Activated T-cell treated with anti-CD3 and anti-CD28 coated beads, Interleukin-2, amount 50 U/mL, for 4 hours (primary cell): ENCODE results near the gene TCF4. TPM values are rescaled to one million over a fixed set of nuclear protein-coding genes. Genes with fewer than 3 reads are reported as not detected.

Experiments used
- ATAC-seq, 2 donors: fragments of 200-7000 bp; cut with Tn5 transposase; one replicate each; pipeline ENCODE4 v1.10.0; 2021
- DNase-seq: peaks from one replicate; pipeline ENCODE4 v3.0.0-alpha.2; 2020
- H3K27me3 Mint-ChIP-seq: one replicate; pipeline ENCODE4 v1.8.0; 2021; ENCODE audit warnings: low read depth, mixed read lengths
- H3K36me3 Mint-ChIP-seq: one replicate; pipeline ENCODE4 v1.8.0; 2022; ENCODE audit warnings: mixed read lengths; ENCODE audit not compliant: insufficient read depth
- H3K4me1 Mint-ChIP-seq: one replicate; pipeline ENCODE4 v1.8.0; 2021; ENCODE audit warnings: low read depth, mixed read lengths
- H3K4me3 Mint-ChIP-seq: one replicate; pipeline ENCODE4 v1.8.0; 2021; ENCODE audit warnings: mild to moderate bottlenecking, moderate library complexity, mixed read lengths
- H3K9me3 Mint-ChIP-seq: one replicate; pipeline ENCODE4 v1.8.0; 2021; ENCODE audit warnings: mixed read lengths
- total RNA-seq, 3 donors: library from RNA; stranded (reverse); gene quantifications; one replicate each; pipeline ENCODE4 v1.2.1, GENCODE V29; 2021

Gene TCF4
- total RNA-seq, 3 donors from 2014 or later, result 0.91 to 2.6 (median 1.3) TPM

DNA sequence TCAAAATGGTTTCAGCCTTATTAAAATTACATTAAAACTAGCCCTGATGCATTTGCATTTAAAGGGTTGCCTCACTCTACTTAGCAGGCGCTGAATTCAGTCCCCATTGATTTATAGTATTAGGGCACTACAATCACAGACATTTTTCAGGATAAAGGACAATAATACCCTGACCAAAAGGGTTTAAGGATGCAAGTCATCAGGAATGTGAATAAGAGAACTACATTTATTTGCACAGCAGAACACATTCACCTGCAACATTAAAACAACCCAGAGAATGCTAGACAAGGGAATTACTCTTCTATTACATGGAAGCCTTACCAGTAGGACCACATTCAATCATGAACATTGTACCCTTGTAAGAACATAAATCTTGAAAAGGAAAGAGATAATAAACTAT is 93.6 kb downstream of the TCF4 start:
- Mint-ChIP-seq H3K4me1 (peaks cover 5% of the 10 kb centered on the region), H3K9me3 (no peaks in the 10 kb centered on the region), H3K27me3 (peaks cover 12% of the 10 kb centered on the region), H3K4me3 (no peak overlapping the region), H3K36me3 (no peaks in the 10 kb centered on the region)
- no peak for ATAC-seq
- no peak for DNase-seq

DNA sequence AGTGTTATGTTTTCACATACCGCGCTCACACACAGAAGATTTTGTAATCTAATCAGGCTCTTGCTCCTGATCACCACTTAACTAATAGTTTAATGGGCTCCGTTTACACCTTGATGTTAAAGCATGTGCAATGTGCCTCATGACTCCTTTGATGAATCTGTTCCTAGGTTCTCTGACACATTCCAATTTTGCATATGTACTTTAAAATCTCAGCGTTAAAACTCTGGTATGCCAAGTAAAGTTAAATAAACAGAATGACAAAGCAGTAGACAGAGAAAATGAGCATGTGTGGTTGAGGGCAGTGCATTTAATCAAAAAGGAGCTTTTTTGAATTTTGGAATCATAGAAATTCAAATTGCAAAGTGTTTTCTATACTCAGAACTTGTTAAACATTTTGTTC is 96.4 kb downstream of the TCF4 start:
- no peak for DNase-seq
- H3K27me3 Mint-ChIP-seq, result peaks cover 9% of the 10 kb centered on the region
- ATAC-seq, result no peak
- no peaks in the 10 kb centered on the region for H3K36me3 Mint-ChIP-seq
- H3K4me1 Mint-ChIP-seq, result peaks cover 8% of the 10 kb centered on the region
- H3K4me3 Mint-ChIP-seq, result no peak overlapping the region
- H3K9me3 Mint-ChIP-seq, result no peaks in the 10 kb centered on the region

DNA sequence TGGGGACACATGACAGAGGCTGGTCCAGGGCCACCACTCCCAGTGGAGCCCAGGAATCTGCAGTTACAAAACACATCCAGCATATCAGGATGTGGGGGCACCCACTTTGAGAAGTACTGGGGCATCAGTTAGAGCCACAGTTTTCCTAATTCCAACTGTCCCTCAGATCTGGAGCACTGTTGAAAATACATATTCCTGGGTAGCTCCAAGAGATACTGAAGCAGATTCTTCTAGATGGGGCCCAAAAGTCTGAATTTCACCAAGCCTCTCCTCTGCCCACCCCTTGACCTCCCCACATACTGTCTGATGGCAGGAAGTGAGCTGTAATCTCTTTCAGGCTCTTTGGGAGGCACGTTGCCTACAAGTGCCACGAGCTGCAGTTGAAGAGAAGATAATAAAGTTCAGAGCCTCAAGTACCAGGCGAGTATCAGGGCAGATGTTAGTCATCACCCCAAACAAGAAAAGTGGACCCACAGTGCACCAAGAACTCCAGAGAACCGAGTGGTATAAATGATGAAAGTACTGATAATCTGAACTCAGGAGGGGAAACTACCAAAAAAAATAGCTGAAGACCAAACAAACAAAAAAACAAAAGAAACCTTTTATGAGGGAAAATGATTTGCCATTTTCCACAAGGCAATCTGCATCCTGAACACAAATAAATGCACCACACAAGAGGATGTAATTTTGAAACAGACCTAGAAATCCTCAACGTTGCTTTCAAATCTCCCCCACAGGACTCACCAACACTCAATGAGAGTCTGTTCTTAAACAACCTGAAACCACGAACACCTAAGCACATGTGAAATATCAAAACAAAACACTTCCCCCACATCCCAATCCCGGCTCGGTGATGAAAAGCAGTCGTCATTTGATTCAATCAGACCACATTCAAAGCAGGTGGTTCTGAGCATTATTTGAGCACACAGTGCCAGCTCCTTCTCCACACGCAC is 98.7 kb downstream of the TCF4 start:
- Mint-ChIP-seq H3K27me3 (peaks cover 7% of the 10 kb centered on the region), H3K36me3 (no peaks in the 10 kb centered on the region), H3K4me3 (peak overlapping the region; percentile 11), H3K9me3 (no peaks in the 10 kb centered on the region), H3K4me1 (peaks cover 8% of the 10 kb centered on the region)
- DNase-seq, result no peak
- peak; percentile 80 to 89 for ATAC-seq

DNA sequence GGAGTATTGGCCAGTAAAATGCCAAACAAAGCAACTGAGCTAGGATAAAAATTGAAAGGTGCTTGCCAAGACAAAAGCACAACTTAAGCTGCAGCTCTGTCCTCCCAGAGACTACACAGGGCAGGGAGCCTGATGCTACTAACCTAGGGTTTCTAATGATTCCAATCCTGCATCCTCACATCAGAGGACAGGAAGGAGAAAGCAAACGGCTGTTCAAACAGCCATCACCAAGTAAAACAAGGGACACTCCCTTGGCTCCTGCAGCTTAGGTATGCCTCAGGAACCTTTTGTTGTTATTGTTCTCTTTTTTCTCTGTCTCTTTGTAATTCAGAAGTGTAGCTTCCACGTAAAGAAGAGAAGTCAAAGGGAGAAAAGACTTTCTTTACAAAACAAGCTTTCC is 99.5 kb downstream of the TCF4 start:
- ATAC-seq, result no peak
- Mint-ChIP-seq H3K36me3 (no peaks in the 10 kb centered on the region), H3K4me1 (peaks cover 8% of the 10 kb centered on the region), H3K27me3 (peaks cover 7% of the 10 kb centered on the region), H3K9me3 (no peaks in the 10 kb centered on the region), H3K4me3 (no peak overlapping the region)
- no peak for DNase-seq

DNA sequence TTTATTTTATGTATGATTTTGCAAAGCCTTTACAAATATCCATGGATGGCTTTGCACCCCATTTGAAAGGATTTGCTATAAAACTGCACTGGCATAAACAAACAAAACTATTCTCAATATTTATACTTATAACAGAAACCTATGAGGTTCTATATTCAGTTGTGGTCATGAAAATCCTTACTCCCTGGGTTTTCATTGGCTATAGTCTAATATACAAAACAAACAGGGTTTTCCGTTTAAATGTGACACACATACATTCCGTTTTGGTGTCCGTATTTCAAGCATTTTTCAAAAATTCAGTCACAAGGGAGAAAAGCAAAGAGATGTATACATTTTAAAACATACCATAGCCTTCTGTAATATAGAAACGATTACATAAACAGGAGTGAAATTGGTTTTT is 100.0 kb downstream of the TCF4 start:
- Mint-ChIP-seq H3K4me3 (no peak overlapping the region), H3K36me3 (no peaks in the 10 kb centered on the region), H3K4me1 (peaks cover 8% of the 10 kb centered on the region), H3K27me3 (peaks cover 7% of the 10 kb centered on the region), H3K9me3 (no peaks in the 10 kb centered on the region)
- ATAC-seq (no peak), DNase-seq (no peak)

DNA sequence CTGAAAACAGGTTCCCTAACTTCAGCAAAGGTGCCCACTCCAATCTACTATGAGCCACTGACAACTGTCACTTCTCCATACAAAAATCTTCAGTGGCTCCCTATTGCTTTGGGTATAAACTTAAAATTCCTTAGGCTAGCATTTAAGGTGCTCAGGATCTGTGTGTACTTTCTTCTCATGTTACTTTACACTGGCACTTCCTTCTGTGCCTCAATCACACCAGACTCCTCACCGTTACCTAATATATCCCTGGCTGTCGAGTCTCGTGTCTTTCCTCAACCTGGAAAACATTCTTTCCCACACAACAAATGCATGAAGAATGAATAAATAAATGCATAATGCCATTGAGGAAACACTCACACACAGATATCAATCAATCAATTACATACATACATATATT is 101.1 kb downstream of the TCF4 start:
- peaks cover 8% of the 10 kb centered on the region for H3K4me1 Mint-ChIP-seq
- H3K27me3 Mint-ChIP-seq, result peaks cover 5% of the 10 kb centered on the region
- DNase-seq (no peak), ATAC-seq (no peak)
- no peaks in the 10 kb centered on the region for H3K36me3 Mint-ChIP-seq
- H3K9me3 Mint-ChIP-seq, result no peaks in the 10 kb centered on the region
- no peak overlapping the region for H3K4me3 Mint-ChIP-seq

DNA sequence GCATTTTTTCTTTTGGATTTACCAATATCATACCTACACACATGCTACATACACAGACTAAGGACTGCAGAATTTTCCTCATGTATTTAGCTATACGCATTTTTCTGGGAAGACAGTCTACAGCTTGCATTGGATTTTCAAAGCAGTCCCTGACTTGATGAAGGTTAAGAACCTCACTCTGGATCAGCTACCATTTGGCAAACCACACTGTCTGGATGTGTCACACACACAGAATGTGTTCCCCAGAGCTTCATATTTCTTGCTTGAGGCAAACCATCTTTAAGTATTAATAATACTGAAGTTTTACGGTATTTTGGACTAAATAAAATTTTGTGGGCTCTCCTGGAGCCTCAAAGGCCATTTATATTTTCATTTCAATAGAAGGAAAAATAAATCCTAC is 102.3 kb downstream of the TCF4 start:
- DNase-seq, result no peak
- Mint-ChIP-seq H3K4me1 (peaks cover 8% of the 10 kb centered on the region), H3K4me3 (no peak overlapping the region), H3K27me3 (peaks cover 2% of the 10 kb centered on the region), H3K9me3 (no peaks in the 10 kb centered on the region), H3K36me3 (no peaks in the 10 kb centered on the region)
- no peak for ATAC-seq

DNA sequence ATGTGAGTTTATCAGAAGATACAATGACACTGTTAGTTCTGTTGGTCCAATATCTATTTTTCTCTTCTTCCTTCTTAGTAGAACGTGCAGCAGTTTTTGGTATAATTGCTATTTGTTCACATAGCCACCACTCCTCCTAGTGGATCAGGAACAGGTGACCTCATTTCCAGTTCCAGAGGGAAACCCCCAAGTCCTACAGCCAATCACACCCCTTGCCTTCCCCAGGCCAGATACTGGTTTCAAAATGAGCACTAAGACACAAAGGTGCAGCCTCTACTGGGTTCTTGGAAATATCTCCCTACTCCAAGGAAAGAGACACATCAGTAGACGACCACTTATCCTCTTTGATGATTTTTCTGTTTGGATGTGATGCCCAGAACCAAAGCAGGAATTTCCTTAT is 103.2 kb downstream of the TCF4 start:
- no peak for DNase-seq
- Mint-ChIP-seq H3K27me3 (peaks cover 2% of the 10 kb centered on the region), H3K36me3 (no peaks in the 10 kb centered on the region)

DNA sequence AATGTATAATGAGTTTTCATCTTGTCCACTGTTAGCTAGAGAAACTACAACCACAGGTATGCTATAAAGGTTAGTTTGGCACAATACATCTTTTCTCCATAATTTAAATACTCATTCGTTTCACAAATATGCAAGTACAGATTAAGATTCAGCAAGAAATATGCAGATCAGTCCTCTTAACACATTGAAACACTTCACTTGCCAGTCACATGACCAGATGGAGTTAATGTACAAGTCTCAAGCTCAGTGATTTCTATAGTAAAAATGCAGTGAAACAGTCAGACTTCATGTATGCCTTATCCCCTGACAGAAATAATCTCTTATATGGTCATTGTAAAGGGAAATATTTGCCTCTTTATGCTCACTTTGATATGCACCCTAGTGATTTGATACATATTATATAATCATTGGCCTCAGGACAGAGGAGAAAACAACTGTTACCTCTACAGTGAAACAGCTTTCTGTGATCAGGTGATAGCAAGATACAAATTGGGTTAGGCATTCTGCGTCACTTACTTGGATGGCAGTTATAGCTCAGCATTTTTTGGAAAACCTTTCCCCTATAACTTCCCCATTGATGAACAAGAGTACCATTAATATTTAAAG is 104.6 kb downstream of the TCF4 start:
- no peak for DNase-seq
- Mint-ChIP-seq H3K4me3 (no peak overlapping the region), H3K36me3 (no peaks in the 10 kb centered on the region), H3K4me1 (peaks cover under 1% of the 10 kb centered on the region), H3K27me3 (peaks cover 2% of the 10 kb centered on the region), H3K9me3 (no peaks in the 10 kb centered on the region)
- ATAC-seq, result no peak

More for the DNA sequence above, 103.2 kb downstream of the TCF4 start:
- H3K4me3 Mint-ChIP-seq, result no peak overlapping the region
- no peaks in the 10 kb centered on the region for H3K9me3 Mint-ChIP-seq
- ATAC-seq, result no peak
- H3K4me1 Mint-ChIP-seq, result peaks cover 7% of the 10 kb centered on the region

DNA sequence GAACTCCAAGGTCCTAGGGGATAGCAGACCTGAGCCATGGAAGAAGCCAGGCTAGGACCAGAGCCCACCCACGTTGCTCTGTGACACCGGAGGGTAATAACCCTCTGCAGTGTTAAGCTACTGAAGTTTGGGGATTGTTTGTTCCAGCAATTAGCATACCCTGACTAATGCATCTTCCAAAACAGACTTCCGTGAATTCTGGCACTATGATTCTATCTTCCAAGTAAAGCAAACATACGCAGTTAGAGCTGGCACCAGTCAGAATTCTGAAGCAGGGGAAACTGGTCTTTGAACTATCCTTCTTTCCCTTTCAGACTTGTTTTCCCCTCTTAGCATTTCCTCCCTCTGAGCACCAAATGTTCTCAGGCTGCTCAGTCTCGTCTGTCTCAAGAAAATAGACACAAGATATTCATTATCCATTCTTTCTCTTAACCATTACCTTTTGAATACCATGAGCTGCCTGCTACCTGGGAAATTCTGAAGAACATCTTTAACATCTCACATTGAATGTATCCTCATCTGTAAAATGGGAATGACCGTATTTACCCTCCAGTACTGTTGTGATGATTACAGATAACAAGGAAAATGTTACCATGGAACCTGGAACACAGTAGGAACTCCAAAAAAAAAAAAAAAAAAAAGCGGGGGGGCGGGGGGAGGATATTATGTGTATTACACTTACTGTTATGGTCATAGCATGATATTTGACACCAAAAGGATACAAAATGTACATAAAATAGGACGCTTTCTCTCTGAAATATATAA is 108.2 kb downstream of the TCF4 start:
- ATAC-seq (no peak), DNase-seq (no peak)
- no peaks in the 10 kb centered on the region for H3K9me3 Mint-ChIP-seq
- H3K27me3 Mint-ChIP-seq, result peaks cover 2% of the 10 kb centered on the region
- no peak overlapping the region for H3K4me3 Mint-ChIP-seq
- H3K4me1 Mint-ChIP-seq, result peaks cover 16% of the 10 kb centered on the region
- no peaks in the 10 kb centered on the region for H3K36me3 Mint-ChIP-seq

DNA sequence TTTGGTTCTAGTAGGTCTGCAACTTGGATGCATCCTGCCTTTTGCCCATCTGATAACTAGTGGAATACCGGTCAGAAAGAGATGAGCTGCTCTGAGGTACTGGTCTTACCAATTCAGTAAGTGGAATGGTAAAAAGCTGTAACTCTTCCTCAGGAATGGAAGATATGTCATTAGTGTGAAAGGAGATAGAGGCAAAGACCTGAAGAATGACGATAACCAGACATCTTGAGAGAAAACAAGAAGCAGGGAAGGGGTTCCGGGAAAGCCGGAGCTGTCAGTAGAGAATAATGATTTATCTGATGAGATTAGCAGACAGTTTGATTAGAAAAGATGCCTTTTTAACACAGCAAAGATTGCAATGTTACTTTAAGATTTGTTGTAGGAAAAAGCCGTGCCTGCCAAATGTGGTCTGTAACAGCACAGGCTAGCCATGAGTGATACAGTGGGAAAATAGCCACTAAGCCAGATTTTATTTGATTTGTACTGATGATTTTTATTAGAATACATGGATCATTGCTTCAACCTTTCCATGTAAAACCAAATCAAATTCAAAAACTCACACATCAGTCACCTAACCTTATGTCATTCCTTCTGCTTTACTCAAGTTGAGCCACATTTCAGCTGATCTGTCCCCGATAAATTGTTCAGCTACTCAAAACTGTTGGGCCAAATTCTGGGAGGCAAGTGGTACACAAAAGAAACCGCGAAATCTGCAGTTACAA is 110.0 kb downstream of the TCF4 start:
- DNase-seq (no peak), ATAC-seq (no peak)
- Mint-ChIP-seq H3K27me3 (peaks cover 2% of the 10 kb centered on the region), H3K4me3 (peak overlapping the region; percentile 77), H3K4me1 (peaks cover 16% of the 10 kb centered on the region), H3K36me3 (no peaks in the 10 kb centered on the region), H3K9me3 (no peaks in the 10 kb centered on the region)

DNA sequence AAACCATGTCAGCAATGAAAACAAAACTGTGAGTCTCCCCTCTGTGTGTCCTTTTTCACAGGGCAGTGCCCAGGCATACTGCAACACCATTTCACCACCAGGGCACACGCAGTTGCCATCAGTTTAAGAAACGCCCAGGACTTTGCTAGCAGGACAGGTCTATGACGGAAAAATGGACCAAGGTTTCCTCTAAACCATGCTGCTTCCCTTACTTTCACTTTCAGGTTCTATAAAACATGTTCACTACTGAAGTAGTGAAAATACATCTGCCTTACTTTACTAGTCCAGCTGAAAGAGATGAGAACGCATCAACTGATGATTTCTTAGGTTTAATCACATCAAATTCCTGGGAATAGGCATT is 110.5 kb downstream of the TCF4 start:
- ATAC-seq (peak; percentile 75 to 76), DNase-seq (no peak)
- H3K4me1 Mint-ChIP-seq, result peaks cover 16% of the 10 kb centered on the region
- no peaks in the 10 kb centered on the region for H3K9me3 Mint-ChIP-seq
- H3K36me3 Mint-ChIP-seq, result no peaks in the 10 kb centered on the region
- peak overlapping the region; percentile 77 for H3K4me3 Mint-ChIP-seq
- peaks cover 2% of the 10 kb centered on the region for H3K27me3 Mint-ChIP-seq

DNA sequence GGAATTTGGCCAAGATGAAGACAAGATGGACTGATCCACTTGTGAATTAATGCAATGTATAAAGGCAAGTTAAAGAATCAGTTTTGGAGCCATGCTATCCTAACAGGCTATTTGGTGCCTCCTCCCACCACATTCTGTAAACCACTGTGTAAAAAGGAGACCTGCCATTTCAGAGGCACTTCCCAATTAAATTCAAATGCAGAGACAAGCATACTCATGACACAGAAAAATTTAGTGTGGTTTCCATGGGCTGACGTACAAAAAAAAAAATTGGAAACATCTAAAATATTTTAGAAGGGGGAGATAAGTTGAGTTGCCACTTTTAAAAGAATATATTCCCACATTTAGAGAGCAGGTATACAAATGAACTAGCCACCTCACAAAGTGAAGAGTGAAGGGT is 112.1 kb downstream of the TCF4 start:
- H3K4me1 Mint-ChIP-seq, result peaks cover 16% of the 10 kb centered on the region
- no peaks in the 10 kb centered on the region for H3K9me3 Mint-ChIP-seq
- DNase-seq (no peak), ATAC-seq (no peak)
- no peaks in the 10 kb centered on the region for H3K27me3 Mint-ChIP-seq
- H3K4me3 Mint-ChIP-seq, result no peak overlapping the region
- H3K36me3 Mint-ChIP-seq, result no peaks in the 10 kb centered on the region

DNA sequence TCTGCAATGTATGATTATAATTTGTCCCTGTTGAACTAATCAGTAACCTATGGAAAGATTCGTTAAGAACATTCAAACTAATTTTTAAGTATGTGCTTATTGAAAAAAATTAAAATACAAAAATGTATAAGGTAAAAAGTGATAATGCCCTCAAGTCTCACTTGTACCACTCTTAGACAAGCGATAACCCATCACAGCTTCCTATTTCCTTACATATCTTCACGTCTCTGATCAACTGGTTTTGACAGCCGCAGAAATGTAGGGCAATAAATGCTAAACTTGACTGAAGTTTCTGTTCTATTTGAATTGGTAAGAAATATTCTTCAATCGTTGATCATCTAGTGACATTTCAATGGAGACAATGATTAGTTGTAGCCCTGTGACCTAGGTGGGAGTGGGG is 112.5 kb downstream of the TCF4 start:
- Mint-ChIP-seq H3K4me3 (no peak overlapping the region), H3K4me1 (peaks cover 16% of the 10 kb centered on the region), H3K27me3 (no peaks in the 10 kb centered on the region), H3K36me3 (no peaks in the 10 kb centered on the region), H3K9me3 (no peaks in the 10 kb centered on the region)
- no peak for ATAC-seq
- no peak for DNase-seq
